Measurements from ENCODE around the gene CCDC9. TPM values are rescaled to one million over a fixed set of nuclear protein-coding genes. Genes with fewer than 3 reads are reported as not detected.

The CCDC9 gene
- polyA plus RNA-seq, 3 donors, result 6.3 to 10.0 (median 7.6) TPM

DNA sequence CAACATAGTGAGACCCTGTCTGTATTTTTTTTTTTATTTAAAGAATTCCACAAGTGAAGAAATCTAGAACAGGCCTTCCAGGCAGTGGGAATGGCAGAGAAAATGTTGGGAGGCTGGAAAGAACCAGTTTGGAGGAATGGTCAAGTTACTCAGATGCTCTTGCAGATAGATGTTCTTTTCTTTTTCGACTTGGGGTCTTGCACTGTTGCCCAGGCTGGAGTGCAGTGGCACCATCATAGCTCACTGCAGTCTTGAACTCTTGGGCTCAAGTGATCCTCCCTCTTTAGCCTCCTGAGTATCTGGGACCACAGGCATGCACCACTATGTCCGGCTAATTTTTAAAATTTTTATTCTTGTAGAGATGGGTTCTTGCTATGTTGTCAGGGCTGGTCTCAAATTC lies 54.0 kb downstream of the CCDC9 start:
- Histone ChIP-seq H3K9me3 (replicated peaks in 1 of 2; ENCODE audit: control insufficient read depth in 1 of 2, insufficient read depth in 1 of 2, low read length in 2 of 2) (no peaks in the 10 kb centered on the region), H3K4me2 (replicated peaks; ENCODE audit: extremely low read depth, low read length, poor library complexity, severe bottlenecking) (peak overlapping the region; percentile 90), H3K27ac (ENCODE audit: low read depth in 1 of 2, low read length in 2 of 2) (peak overlapping the region; percentile 69 to 92), H3K27me3 (ENCODE audit: control insufficient read depth in 2 of 2, insufficient read depth in 2 of 2, low read length in 2 of 2) (no peaks in the 10 kb centered on the region), H3K9ac (ENCODE audit: insufficient read depth, low read length, poor library complexity, severe bottlenecking) (peak overlapping the region; percentile 73), H3K4me1 (ENCODE audit: control insufficient read depth in 1 of 2, insufficient read depth in 2 of 2, low read length in 2 of 2) (peaks cover 76 to 78% of the 10 kb centered on the region in 2 donors), H3K36me3 (replicated peaks in 1 of 2; ENCODE audit: control insufficient read depth in 1 of 2, insufficient read depth in 2 of 2, low read length in 2 of 2) (peaks cover 14 to 18% of the 10 kb centered on the region in 2 donors), H3K4me3 (replicated peaks in 1 of 3; ENCODE audit: low read depth in 2 of 3, low read length in 3 of 3) (peak overlapping the region; percentile 45 to 92 (median 92)), H2AFZ (ENCODE audit: insufficient read depth, low read depth, low read length, poor library complexity, severe bottlenecking) (no peak overlapping the region), H4K20me1 (ENCODE audit: insufficient read depth, low read length) (peaks cover 47% of the 10 kb centered on the region), H3K79me2 (ENCODE audit: insufficient read depth, low read length) (peaks cover 53% of the 10 kb centered on the region)
- H3K36me3 Mint-ChIP-seq, result peaks cover 46% of the 10 kb centered on the region in 2 donors
- peak overlapping the region; percentile 96 to 99 for H3K4me3 Mint-ChIP-seq
- TF ChIP-seq, protein P1, sequence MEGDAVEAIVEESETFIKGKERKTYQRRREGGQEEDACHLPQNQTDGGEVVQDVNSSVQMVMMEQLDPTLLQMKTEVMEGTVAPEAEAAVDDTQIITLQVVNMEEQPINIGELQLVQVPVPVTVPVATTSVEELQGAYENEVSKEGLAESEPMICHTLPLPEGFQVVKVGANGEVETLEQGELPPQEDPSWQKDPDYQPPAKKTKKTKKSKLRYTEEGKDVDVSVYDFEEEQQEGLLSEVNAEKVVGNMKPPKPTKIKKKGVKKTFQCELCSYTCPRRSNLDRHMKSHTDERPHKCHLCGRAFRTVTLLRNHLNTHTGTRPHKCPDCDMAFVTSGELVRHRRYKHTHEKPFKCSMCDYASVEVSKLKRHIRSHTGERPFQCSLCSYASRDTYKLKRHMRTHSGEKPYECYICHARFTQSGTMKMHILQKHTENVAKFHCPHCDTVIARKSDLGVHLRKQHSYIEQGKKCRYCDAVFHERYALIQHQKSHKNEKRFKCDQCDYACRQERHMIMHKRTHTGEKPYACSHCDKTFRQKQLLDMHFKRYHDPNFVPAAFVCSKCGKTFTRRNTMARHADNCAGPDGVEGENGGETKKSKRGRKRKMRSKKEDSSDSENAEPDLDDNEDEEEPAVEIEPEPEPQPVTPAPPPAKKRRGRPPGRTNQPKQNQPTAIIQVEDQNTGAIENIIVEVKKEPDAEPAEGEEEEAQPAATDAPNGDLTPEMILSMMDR (IDR thresholded peaks at IDR 0.05), result no peak
- WGBS (ENCODE audit: insufficient coverage), result 89% methylated on average over 1 of the region's 2 CpGs
- no peak for DNase-seq
- peak overlapping the region; percentile 97 to 99 (median 99) for H3K27ac Mint-ChIP-seq
- H3K27me3 Mint-ChIP-seq (ENCODE audit: low read depth in 3 of 3), result peaks cover 2 to 13% (median 6%) of the 10 kb centered on the region in 3 donors
- H3K4me1 Mint-ChIP-seq, result peaks cover 60% of the 10 kb centered on the region
- H3K9me3 Mint-ChIP-seq, result peaks cover 0 to 5% (median 3%) of the 10 kb centered on the region in 7 donors
- intact Hi-C loops (cut with micrococcal nuclease), result no loop called here

DNA sequence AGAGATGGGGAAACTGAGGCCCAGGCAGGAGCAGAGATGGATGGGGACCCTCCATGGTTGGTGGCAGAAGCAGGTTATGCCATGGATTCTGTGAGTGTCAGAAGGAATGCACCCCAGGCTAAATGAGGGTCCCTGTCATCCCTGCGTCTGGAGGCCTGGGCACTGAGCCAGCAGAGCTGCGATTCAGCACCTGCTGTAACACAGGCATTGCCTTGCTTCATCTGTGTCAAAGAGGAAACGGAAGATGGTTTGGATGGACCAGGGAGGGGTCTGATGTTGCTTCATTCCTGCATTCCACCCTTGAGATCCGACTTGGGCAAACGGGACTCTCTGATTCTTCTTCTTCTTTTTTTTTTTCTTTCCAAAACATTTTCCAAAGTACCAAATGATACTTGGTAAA lies 54.5 kb downstream of the CCDC9 start:
- peaks cover under 1 to 15% (median 6%) of the 10 kb centered on the region in 3 donors for H3K27me3 Mint-ChIP-seq (ENCODE audit: low read depth in 3 of 3)
- H3K4me3 Mint-ChIP-seq, result peak overlapping the region; percentile 96 to 99
- no peaks in the 10 kb centered on the region for H3K27me3 ChIP-seq (ENCODE audit: control insufficient read depth in 2 of 2, insufficient read depth in 2 of 2, low read length in 2 of 2)
- H3K9me3 Mint-ChIP-seq, result peaks cover 0 to 6% (median 3%) of the 10 kb centered on the region in 7 donors
- peaks cover 51% of the 10 kb centered on the region for H4K20me1 ChIP-seq (ENCODE audit: insufficient read depth, low read length)
- peak; percentile 84 to 95 (median 93) for DNase-seq
- TF ChIP-seq, protein P1 (IDR thresholded peaks at IDR 0.05), result no peak
- H3K9me3 ChIP-seq (replicated peaks in 1 of 2; ENCODE audit: control insufficient read depth in 1 of 2, insufficient read depth in 1 of 2, low read length in 2 of 2), result no peaks in the 10 kb centered on the region
- peak overlapping the region; percentile 97 to 99 (median 99) for H3K27ac Mint-ChIP-seq
- peaks cover 57% of the 10 kb centered on the region for H3K79me2 ChIP-seq (ENCODE audit: insufficient read depth, low read length)
- peaks cover 51% of the 10 kb centered on the region in 2 donors for H3K36me3 Mint-ChIP-seq
- intact Hi-C loops (cut with micrococcal nuclease), result no loop called here
- peaks cover 77 to 78% of the 10 kb centered on the region in 2 donors for H3K4me1 ChIP-seq (ENCODE audit: control insufficient read depth in 1 of 2, insufficient read depth in 2 of 2, low read length in 2 of 2)
- no peak overlapping the region for H2AFZ ChIP-seq (ENCODE audit: insufficient read depth, low read depth, low read length, poor library complexity, severe bottlenecking)
- H3K4me1 Mint-ChIP-seq, result peaks cover 63% of the 10 kb centered on the region
- 0% methylated on average over 2 of the region's 5 CpGs for WGBS (ENCODE audit: insufficient coverage)
- H3K9ac ChIP-seq (ENCODE audit: insufficient read depth, low read length, poor library complexity, severe bottlenecking), result peak overlapping the region; percentile 73
- H3K36me3 ChIP-seq (replicated peaks in 1 of 2; ENCODE audit: control insufficient read depth in 1 of 2, insufficient read depth in 2 of 2, low read length in 2 of 2), result peaks cover 14 to 19% of the 10 kb centered on the region in 2 donors
- peak overlapping the region; percentile 90 for H3K4me2 ChIP-seq (replicated peaks; ENCODE audit: extremely low read depth, low read length, poor library complexity, severe bottlenecking)
- peak overlapping the region; percentile 69 to 92 for H3K27ac ChIP-seq (ENCODE audit: low read depth in 1 of 2, low read length in 2 of 2)
- peak overlapping the region; percentile 45 to 92 (median 92) for H3K4me3 ChIP-seq (replicated peaks in 1 of 3; ENCODE audit: low read depth in 2 of 3, low read length in 3 of 3)
